Keratinocyte (primary cell): Measurements from ENCODE around the gene CCDC92B. TPM values are rescaled to one million over a fixed set of nuclear protein-coding genes. Genes with fewer than 3 reads are reported as not detected.

Experiments used
- DNase-seq: peaks from one replicate; pipeline ENCODE4 v3.0.0-alpha.2; 2011; ENCODE audit warnings: low read depth, missing footprints, low spot score
- FAIRE-seq: peaks from 2 replicates; lab custom pipeline; 2011; peaks lifted over from hg19 to GRCh38; lab: Jason Lieb, UNC
- H2AFZ ChIP-seq: 2 replicates; pipeline ENCODE4 v1.6.0; 2012; ENCODE audit warnings: low read length, control low read depth, inconsistent platforms; ENCODE audit not compliant: control insufficient read depth
- H3K27ac ChIP-seq: 2 replicates; pipeline ENCODE4 v1.5.1; 2011; ENCODE audit warnings: low read length; ENCODE audit not compliant: control insufficient read depth, insufficient read depth
- H3K27me3 ChIP-seq: 3 replicates; pipeline ENCODE4 v1.6.0; 2011; ENCODE audit warnings: low read length; ENCODE audit not compliant: control insufficient read depth, insufficient read depth; ENCODE audit errors: extremely low read depth
- H3K36me3 ChIP-seq, 2 experiments: 2 replicates in 1 of 2; 3 replicates in 1 of 2; pipeline ENCODE4 v1.5.1; 2011; ENCODE audit warnings: low read length in 2 of 2, mild to moderate bottlenecking in 1 of 2; ENCODE audit not compliant: control insufficient read depth in 2 of 2, insufficient read depth in 2 of 2; ENCODE audit errors: extremely low read depth in 1 of 2
- H3K4me1 ChIP-seq: 3 replicates; pipeline ENCODE4 v1.5.1; 2011; ENCODE audit warnings: low read length; ENCODE audit not compliant: control insufficient read depth, insufficient read depth; ENCODE audit errors: extremely low read depth
- H3K4me2 ChIP-seq: 3 replicates; pipeline ENCODE4 v1.6.0; 2011; ENCODE audit warnings: low read depth, low read length; ENCODE audit not compliant: control insufficient read depth, insufficient read depth; ENCODE audit errors: extremely low read depth
- H3K4me3 ChIP-seq, 3 experiments: fragments of 200-600 bp in 1 of 3; sonication (generic) in 1 of 3; 2 replicates in 2 of 3; 3 replicates in 1 of 3; pipeline ENCODE4 v1.5.1; 2011 to 2016; ENCODE audit warnings: low read length in 3 of 3, mild to moderate bottlenecking in 3 of 3, control low read depth in 2 of 3, inconsistent platforms in 1 of 3, low read depth in 1 of 3, mixed read lengths in 1 of 3, mixed run types in 1 of 3, moderate library complexity in 1 of 3; ENCODE audit not compliant: control insufficient read depth in 2 of 3, insufficient read depth in 2 of 3; ENCODE audit errors: extremely low read depth in 1 of 3
- H3K79me2 ChIP-seq: 2 replicates; pipeline ENCODE4 v1.6.0; 2012; ENCODE audit warnings: low read length; ENCODE audit not compliant: control insufficient read depth, insufficient read depth
- H3K9ac ChIP-seq: 3 replicates; pipeline ENCODE4 v1.6.0; 2011; ENCODE audit warnings: low read length; ENCODE audit not compliant: control insufficient read depth, insufficient read depth; ENCODE audit errors: extremely low read depth
- H3K9me1 ChIP-seq: 3 replicates; pipeline ENCODE4 v1.6.0; 2011; ENCODE audit warnings: low read length; ENCODE audit not compliant: control insufficient read depth, insufficient read depth; ENCODE audit errors: extremely low read depth
- H3K9me3 ChIP-seq: 2 replicates; pipeline ENCODE4 v1.5.1; 2012; ENCODE audit warnings: low read depth, low read length; ENCODE audit not compliant: control insufficient read depth
- H4K20me1 ChIP-seq: 3 replicates; pipeline ENCODE4 v1.6.0; 2011; ENCODE audit warnings: low read length; ENCODE audit not compliant: control insufficient read depth, insufficient read depth; ENCODE audit errors: extremely low read depth
- CTCF ChIP-seq, 3 experiments: IDR thresholded peaks in 1 of 3; conservative IDR thresholded peaks in 1 of 3; optimal IDR thresholded peaks in 1 of 3; 2 replicates in 2 of 3; 3 replicates in 1 of 3; pipeline versions ENCODE3 to v1.5.1; 2011; ENCODE audit warnings: low read length in 3 of 3, mild to moderate bottlenecking in 3 of 3, moderate library complexity in 2 of 3, control low read depth in 1 of 3, inconsistent platforms in 1 of 3; ENCODE audit not compliant: insufficient read depth in 2 of 3; ENCODE audit errors: extremely low read depth in 1 of 3
- EZH2 ChIP-seq: IDR thresholded peaks from one replicate; pipeline ENCODE4 v1.6.1; 2012; ENCODE audit warnings: inconsistent platforms, mild to moderate bottlenecking, low read length, moderate library complexity
- dilution Hi-C: fragments of 300-500 bp; cut with MboI; formaldehyde crosslinking; loops from one replicate; pipeline ENCODE4 v1.7.0; 2020; ENCODE audit warnings: low sequenced_read_pairs; ENCODE audit not compliant: extremely low pct_ligation_motif_present
- polyA minus RNA-seq, 3 experiments: library from RNA; depleted of rRNA, polyadenylated mRNA; stranded (reverse); fragments of >200 nt; gene quantifications; 1 replicate in 1 of 3; 2 replicates in 1 of 3; 3 replicates in 1 of 3; pipeline ENCODE4 v1.2.3, GENCODE V29; 2011
- polyA plus RNA-seq, 5 experiments: library from polyadenylated mRNA; depleted of rRNA in 3 of 5; stranded (reverse) in 3 of 5; stranded (forward) in 1 of 5; unstranded in 1 of 5; fragments of >200 nt; gene quantifications; 1 replicate in 1 of 5; 2 replicates in 3 of 5; 3 replicates in 1 of 5; pipeline versions ENCODE4 v1.2.1 to v1.2.3, GENCODE V29; 2011 to 2012; ENCODE audit warnings: missing spikeins in 2 of 5, low read depth in 1 of 5, low replicate concordance in 1 of 5

Gene CCDC92B
- polyA plus RNA-seq (0.01 TPM in 1 of 3 replicates, not detected in the others), polyA minus RNA-seq (not detected in 3 replicates)
- not detected for polyA plus RNA-seq (2011; ENCODE audit: low read depth)
- not detected in 2 replicates for polyA plus RNA-seq (2011; cell fraction: cytosol; rRNA removed)
- polyA plus RNA-seq (2011; cell fraction: nucleus; rRNA removed) = 0.06 TPM in 1 of 2 replicates, not detected in the other
- polyA plus RNA-seq (2012; ENCODE audit: low replicate concordance) = not detected in 2 replicates
- polyA minus RNA-seq (2011; cell fraction: cytosol; rRNA and poly(A)+ RNA removed) = not detected
- not detected in 2 replicates for polyA minus RNA-seq (2011; cell fraction: nucleus; rRNA and poly(A)+ RNA removed)

DNA sequence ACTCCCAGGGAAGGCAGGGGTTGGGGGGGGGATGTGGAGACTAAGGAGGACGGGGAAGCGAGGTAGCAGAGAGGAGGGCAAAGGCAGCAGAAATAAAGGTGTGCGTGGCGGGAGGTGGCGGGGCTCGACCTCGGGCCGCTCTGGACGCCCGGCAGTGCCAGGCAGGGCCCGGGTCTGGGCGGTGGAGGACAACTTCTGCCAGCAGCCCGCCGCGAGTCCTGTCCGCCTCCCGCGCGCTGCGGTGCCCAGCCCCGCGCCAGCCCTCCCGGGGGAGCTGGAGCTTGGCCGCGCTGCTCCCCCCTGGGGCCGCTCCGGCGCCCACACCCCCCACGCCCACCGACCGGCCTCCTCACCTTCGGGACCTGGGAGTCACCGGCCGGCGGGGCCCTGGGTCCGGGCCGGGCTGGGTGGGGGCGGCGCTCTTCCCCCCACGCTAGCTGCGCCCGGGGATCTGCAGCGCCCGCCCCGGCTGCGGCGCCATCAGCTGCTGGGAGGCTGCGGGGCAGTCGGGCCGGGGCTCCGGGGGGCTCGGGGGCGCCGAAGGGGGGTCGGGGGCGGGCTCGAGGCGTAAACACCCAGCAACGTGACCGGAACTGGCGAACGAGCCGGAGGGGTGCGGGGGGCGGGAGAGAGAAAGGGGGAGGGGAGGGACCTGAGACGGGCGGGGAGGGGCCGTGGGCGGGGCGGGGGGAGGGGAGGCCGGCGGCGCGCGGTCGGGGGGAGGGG, at the start of gene CCDC92B:
TSS of gene CCDC92B (minus strand) at position 595 of the 726 bp plus-strand sequence. CDS start 14,507 bp downstream, outside the sequence.
- Histone ChIP-seq H3K9me1 (no peaks in the 10 kb centered on the region), H3K36me3 (no peaks in the 10 kb centered on the region), H3K79me2 (no peaks in the 10 kb centered on the region), H3K4me2 (no peak within 1 kb of the TSS), H2AFZ (no peak within 1 kb of the TSS), H3K27me3 (peaks cover 30% of the 10 kb centered on the region), H3K9ac (no peak within 1 kb of the TSS), H3K4me3 (no peak within 1 kb of the TSS), H4K20me1 (peaks cover 2% of the 10 kb centered on the region), H3K9me3 (no peaks in the 10 kb centered on the region), H3K27ac (no peak within 1 kb of the TSS), H3K4me1 (no peaks in the 10 kb centered on the region)
- TF ChIP-seq EZH2 (no peak), CTCF (optimal IDR thresholded peaks at IDR 0.05 in 1 of 3, IDR thresholded peaks at IDR 0.05 in 1 of 3, conservative IDR thresholded peaks at IDR 0.05 in 1 of 3; ENCODE audit: extremely low read depth in 1 of 3, insufficient read depth in 2 of 3, low read length in 3 of 3) (no peak)
- DNase-seq = no peak
- no peak for FAIRE-seq
- dilution Hi-C loops = no loop called here

GRCh38 chr17:2798678-2799077, 49.2 kb upstream of the CCDC92B start:
- no peak overlapping the region for H3K27ac ChIP-seq
- H3K4me1 ChIP-seq = no peaks in the 10 kb centered on the region
- no peaks in the 10 kb centered on the region for H3K36me3 ChIP-seq
- no peak overlapping the region for H2AFZ ChIP-seq
- DNase-seq (no peak), FAIRE-seq (no peak)
- TF ChIP-seq CTCF (optimal IDR thresholded peaks at IDR 0.05 in 1 of 3, IDR thresholded peaks at IDR 0.05 in 1 of 3, conservative IDR thresholded peaks at IDR 0.05 in 1 of 3; ENCODE audit: extremely low read depth in 1 of 3, insufficient read depth in 2 of 3, low read length in 3 of 3) (no peak), EZH2 (no peak)
- no peak overlapping the region for H3K4me2 ChIP-seq
- no peaks in the 10 kb centered on the region for H4K20me1 ChIP-seq
- H3K4me3 ChIP-seq = no peak overlapping the region
- dilution Hi-C loops = no loop called here
- H3K9ac ChIP-seq = no peak overlapping the region
- no peaks in the 10 kb centered on the region for H3K9me3 ChIP-seq
- H3K9me1 ChIP-seq = no peaks in the 10 kb centered on the region
- no peaks in the 10 kb centered on the region for H3K79me2 ChIP-seq
- H3K27me3 ChIP-seq = peaks cover 38% of the 10 kb centered on the region
